Measurements from ENCODE around the gene DCAF17. TPM values are rescaled to one million over a fixed set of nuclear protein-coding genes. Genes with fewer than 3 reads are reported as not detected.
"Not testable (repeated sequence)": the region's sequence is repeated elsewhere in the genome, so short reads cannot be mapped to it uniquely, and the experiment has no call there.

The DCAF17 gene
- total RNA-seq, 1 experiment from 2014 or later: 13.0 TPM

- no peak for DNase-seq (ENCODE audit: low read depth)
Measured at GRCh38 chr2:171410624-171411023, 23.4 kb upstream of the DCAF17 start.

DNA sequence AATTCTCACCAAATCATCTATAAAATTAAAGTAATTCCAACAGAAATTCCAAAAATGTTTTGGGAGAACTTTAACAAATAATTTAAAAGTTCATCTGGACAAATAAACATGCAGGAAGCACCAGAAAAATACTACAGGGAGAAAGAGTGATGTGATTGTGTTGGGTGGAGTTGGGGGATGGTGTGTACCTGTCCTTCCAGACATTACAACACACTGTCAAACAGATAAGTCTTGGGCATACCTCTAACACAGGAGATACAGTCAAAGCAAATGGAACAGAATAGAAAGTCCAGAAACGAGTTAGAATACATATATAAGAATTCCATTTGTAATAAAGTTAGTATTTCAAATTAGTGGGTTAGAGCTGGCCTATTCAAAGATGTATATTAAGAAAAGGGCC, 22.8 kb upstream of the DCAF17 start:
- no peak for DNase-seq (ENCODE audit: low read depth)

DNA sequence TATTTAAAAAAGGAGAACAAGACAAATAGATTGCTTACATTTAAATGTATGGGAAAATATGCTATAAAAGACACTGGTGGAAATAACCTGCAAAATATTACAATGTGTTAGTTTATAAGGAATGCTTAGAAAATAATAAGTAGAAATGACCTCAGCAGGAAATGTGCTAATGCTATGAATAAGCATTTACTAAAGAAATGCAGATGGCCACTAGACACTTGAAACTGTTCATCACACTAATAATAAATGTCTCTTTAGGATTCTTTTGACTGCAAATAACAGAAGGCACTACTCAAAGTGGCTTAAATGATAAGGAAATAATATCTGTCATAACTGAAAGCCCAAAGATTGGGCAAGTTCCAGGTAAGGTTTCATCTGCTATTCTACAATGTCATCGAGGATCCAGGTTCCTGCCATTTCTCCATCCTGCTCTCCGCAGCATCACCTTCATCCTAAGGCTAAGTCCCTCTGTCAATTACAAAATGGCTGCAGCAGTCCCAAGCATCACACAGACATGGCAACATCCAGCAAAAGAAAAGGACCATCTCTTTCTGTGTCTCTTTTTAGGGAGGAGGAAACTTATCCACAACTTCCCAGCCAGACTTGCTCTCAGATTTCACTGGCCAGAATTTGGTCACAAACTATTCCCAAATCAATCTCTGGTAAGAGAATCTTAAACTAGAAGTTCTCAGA, 22.1 kb upstream of the DCAF17 start:
- no peak for DNase-seq (ENCODE audit: low read depth)

DNA sequence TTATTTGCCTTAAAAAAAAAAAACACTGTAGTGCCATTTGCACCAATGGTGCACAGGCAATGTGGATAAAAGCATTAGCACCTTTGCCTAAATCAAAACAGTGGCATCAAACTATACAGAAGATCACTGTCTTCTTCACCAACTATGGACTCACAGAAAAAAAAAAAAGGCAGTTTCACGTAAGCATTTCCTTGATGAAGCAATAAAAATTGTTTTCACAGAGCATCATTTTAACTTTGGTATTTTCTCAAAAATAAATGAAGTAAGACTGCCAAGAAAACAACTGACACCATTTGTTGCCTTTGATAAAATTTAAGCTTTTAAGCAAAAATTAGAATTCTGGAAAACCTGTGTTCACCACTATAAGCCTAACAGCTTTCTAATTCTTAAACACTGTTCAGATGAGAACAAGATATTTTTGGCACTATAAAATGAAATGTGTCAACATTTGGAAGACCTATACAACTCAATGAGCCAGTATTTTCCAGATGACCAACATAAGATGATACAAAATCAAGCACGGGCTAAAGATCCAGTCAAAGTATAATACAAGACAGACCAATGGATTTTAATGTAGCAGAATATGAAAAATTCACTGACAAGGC, 21.4 kb upstream of the DCAF17 start:
- no peak for DNase-seq (ENCODE audit: low read depth)

- DNase-seq (ENCODE audit: low read depth): not testable (repeated sequence)
Measured at GRCh38 chr2:171414645-171415044, 19.4 kb upstream of the DCAF17 start.

GRCh38 chr2:171416009-171416926, 17.8 kb upstream of the DCAF17 start:
- peak; percentile 92 for DNase-seq (ENCODE audit: low read depth)

GRCh38 chr2:171419333-171419732, 14.7 kb upstream of the DCAF17 start:
- no peak for DNase-seq (ENCODE audit: low read depth)

DNA sequence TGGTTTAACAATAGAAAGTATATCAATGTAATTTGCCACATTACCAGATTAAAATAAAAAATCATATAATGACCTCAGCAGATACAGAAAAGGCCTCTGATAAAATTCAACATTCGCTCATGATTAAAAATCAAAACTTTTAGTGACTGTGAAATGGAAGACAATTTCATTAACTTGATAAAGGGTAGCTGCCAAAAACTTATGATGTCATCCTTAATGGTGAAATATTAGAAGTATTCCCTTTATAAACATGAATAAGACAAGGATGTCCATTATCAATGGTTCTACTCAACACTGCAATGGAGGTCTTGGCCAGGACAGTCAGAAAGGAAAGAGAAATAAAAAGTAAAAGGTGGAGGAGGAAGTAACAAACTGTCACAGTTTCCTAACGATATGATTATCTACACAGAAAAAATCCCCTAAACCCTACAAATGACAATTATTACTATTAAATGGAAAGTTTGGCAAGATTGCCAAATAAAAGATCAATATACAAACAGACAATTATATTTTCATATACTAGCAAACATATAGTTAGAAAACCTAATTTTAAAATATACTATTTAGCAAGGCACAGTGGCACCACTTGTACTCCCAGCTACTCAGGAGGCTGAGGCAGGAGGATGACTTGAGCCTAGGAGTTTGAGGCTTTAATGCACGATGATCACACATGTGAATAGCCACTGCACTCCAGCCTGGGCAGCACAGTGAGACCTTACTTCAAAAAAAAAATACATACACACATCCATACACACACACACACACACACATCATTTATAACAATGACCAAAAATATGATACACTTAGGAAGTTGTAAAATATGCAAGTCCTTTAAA, 13.1 kb upstream of the DCAF17 start:
- DNase-seq (ENCODE audit: low read depth): no peak

- not testable (repeated sequence) for DNase-seq (ENCODE audit: low read depth)
Measured at GRCh38 chr2:171422710-171423495, 11.1 kb upstream of the DCAF17 start.

DNA sequence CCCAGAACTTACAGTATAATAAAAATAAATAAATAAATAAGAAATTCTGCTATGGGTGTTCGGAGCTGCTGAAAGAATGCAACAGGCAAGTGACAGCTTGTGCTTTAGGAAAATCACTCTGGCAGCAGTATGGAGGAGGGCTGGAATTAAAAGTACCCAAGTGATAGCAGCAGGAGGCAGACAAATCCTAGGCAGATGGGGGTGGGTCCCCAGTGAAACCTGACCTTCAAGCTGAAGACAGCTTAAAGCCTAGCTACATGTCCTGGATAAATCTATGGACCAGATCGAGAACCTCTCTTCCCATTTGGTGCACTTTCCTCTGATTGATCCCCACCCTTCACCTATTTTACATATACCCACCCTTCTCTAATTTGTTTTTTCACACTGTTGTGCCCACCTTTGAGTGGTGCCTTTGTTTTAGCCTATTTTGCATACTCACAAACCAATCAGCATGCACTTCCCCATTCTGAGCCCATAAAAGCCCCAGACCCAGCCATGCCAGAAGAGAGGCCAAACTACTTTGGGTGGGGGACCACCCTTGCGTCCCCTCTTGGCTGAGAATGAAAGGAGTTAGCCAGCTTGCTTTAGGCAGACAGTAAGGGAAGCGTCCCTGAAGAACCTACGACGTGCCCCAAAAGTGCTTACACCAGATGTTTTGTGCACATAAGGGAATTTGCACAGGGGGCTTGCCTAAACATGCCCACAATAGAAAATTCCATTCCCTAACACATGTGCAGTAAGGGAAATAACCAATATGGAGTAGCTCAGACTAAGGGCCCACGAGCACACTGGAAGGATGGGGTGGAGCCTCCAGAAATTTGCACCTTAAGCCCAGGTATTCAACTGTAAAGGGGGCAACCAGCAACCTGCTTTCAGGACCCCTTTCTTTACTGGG, 3.3 kb upstream of the DCAF17 start:
- no peak for DNase-seq (ENCODE audit: low read depth)

- no peak for DNase-seq (ENCODE audit: low read depth)
Measured at GRCh38 chr2:171431677-171432167, 2.3 kb upstream of the DCAF17 start.

DNA sequence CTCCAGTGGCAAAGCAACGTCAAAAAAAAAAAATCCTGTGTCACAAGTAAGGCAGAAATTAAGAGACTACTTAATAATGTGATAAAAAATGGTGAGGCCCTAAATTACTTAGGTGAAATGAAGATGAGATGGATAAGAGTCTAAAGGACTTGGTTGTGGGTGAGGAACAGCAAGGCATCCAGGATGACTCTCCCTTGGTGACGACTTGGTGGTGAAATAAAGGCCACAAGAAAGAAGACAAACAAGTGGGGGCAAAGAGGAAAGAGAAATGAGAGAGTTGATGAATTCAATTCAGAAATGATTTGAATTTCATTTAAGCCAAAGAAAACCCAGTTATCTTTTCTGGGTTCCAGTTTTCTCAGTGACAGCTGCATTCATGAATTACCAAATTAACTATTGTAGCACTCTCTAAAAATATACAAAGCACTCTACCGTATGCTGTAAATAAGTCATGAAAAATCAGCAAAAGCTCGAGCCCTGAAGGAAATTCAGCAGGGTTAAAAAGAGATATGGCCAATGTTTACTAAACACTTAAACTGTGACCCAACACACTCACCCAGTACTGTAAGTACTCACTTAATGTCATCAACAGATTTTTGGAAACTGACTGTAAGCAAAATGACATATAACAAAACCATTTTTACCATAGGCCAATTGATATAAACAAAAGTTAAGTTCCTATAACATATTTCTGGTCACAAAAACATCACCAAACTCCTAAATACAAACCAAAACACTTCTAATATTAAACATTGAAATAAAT, 1.6 kb upstream of the DCAF17 start:
- no peak for DNase-seq (ENCODE audit: low read depth)

DNA sequence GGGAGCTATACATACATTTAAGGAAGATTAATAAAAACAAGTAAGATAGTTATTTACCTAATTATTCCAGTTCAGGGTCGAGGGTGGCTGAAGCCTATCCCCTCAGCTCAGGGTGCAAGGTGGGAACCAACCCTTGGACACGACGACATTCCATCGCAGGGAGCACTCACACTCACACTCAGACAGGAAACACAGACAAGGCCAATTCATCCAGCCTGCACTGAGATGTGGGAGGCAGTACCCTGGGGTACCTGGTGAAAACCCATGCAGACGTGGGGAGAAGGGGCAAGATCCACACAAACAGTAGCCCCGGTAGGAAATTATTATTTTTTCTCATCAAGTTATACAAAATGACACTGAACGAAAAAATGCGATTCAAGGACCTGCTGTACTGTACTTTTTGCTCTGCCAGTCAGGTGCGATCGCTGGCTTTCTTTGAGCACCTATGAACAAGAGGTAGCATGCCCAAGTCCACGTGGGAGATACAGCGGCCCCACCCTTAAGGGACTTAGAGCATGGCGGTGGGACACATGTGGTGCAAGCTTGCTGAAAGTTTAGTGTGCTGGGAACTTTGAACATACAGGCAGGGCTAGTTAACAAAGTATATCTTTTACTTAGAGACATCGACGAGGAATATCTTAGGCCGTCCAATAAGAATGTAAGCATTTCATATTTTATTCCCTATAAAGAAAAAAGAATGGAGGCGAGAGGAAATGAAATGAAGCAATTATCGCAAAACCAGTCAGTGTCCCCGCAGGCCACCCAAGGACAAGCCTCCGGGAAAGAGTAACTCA, 860 bp upstream of the DCAF17 start:
- DNase-seq (ENCODE audit: low read depth): no peak

DNA sequence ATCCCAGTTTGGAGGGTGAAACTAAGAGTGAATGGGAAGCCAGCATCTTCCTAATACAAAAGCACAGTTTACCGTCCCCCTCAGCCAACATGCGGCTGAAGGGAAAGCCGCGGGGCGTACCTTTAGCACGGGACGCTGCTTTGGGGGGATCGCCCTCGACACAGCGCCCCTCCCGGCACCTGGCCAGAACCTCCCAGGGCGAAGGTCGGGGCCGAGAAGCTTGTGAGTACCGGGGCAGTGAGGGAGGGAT, 338 bp upstream of the DCAF17 start, which contains the start of gene METTL8:
Gene METTL8, minus strand, starts transcription at position 228 of the 250 bp plus-strand sequence. CDS start 41,805 bp downstream, outside the sequence.
- no peak for DNase-seq (ENCODE audit: low read depth)

DNA sequence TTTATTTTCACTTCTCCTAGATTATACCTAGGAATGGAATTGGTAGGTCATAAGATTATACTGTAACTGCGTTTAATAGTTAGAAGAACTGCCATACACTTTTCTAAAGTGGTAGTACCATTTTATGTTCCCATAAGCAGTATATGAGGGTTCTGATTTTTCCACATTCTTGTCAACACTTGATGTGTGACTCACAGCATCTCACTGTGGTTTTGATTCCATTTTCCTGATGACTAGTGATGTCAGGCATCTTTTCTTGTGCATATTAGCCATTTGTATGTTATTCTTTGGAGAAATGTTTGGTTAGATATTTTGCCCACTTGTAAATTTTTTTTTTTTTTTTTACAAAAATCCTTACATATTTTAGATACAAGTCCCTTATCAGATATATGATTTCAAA, 2.3 kb downstream of the DCAF17 start:
- peak; percentile 89 for DNase-seq (ENCODE audit: low read depth)

GRCh38 chr2:171441470-171441869, 7.4 kb downstream of the DCAF17 start:
- DNase-seq (ENCODE audit: low read depth): no peak

DNA sequence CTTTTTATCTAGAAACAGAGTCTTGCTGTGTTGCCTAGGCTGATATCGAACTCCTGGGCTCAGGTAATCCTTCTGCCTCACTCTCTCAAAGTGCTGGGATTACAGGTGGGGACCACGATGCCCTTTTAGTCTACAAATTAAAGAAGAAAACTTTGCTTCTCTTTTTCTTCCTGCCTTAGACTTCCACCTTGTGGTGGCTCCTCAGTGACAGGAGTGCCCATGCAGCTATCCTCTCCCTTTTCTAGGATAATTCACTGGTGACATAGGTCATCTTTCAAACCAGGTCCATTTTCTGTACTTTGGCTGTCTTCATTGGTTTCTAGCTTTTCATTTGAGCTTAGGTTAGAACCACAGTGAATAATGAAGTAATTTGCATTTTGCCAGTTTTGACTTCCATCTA, 13.6 kb downstream of the DCAF17 start:
- DNase-seq (ENCODE audit: low read depth): no peak

GRCh38 chr2:171451074-171451473, 17.0 kb downstream of the DCAF17 start:
- DNase-seq (ENCODE audit: low read depth): no peak

Measured in M059J (cell line).